Pulmonary artery endothelial cell (primary cell): ENCODE data around the gene SMIM24. TPM values are rescaled to one million over a fixed set of nuclear protein-coding genes. Genes with fewer than 3 reads are reported as not detected.

Experiments
- DNase-seq: peaks from one replicate; pipeline ENCODE4 v3.0.0-alpha.2; 2011; ENCODE audit warnings: low read depth, low spot score
- total RNA-seq: library from RNA; depleted of rRNA; stranded (reverse); fragments of >200 nt; gene quantifications from 2 replicates; pipeline ENCODE4 v1.2.3, GENCODE V29; 2014

Gene SMIM24
- total RNA-seq, 1 donor from 2014 or later = not detected

DNA sequence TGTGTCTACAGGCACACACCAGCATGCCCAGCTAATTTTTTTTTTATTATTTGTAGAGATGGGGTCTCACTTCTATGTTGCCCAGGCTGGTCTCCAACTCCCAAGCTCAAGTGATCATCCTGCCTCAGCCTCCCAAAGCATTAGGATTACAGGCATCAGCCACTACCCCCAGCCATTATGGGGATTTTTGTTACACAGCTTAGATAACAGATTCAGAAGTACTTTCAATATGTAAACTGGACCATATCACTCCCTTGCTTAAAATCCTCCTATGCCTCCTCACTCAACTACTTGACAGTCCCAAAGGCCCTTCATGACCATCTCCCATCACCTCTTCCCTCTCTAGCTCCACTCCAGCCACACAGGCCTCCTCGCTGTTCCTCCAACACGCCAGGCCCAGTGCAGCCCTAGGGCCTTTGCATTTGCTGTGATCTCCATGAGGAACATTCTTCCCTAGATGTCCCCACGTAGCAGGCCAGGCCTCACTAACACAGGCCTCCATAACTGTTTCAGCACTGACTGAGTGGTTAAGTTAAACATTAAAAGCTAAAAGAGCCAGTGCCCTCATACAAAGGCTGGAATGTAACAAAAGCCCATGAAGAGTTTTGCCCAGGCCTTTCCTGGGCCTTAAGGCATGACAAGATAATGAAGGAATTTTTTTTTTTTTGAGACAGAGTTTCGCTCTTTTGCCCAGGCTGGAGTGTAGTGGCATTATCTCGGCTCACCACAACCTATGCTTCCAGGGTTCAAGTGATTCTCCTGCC lies 17.6 kb upstream of the SMIM24 start:
- no peak for DNase-seq

DNA sequence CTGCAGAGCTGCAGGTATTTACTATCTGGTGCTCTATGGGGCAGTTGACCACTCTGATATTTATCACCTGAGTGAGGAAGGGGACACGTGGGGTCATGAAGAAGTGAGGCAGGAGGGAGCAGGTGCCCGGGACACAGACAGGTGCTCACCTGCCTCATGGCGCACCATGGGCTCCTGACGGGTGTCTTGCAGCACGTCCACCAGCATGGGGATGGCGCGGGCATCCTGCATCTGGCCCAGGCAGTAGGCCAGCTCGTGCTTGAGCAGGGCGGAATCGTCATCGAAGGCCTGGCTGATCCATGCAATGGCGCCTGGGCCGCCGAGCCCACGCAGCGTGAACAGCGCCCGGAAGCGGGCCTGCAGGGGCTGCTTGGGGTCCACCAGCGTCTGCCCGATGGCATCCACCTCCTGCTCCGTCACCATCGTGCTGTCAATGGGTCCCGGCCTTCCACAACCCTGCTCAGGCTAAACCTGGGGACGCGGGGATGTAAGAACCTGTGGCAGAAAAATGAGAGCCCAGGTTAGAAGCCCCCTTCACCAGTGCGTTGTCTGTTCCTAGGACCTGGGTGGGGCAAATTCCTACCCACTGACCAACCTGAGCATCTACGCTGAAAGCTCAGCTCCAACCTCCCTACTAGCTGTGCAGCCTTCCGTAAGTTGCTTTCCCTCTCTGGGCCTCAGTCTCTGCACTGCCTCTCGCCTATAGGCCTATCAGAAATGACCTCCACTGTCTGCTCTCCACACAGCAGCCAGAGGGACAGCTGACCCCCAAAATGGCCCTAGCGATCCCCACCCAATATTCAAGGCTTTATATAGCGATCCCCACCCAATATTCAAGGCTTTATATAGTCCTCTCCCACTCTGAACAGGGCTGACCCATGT lies 16.3 kb upstream of the SMIM24 start:
- DNase-seq = no peak

DNA sequence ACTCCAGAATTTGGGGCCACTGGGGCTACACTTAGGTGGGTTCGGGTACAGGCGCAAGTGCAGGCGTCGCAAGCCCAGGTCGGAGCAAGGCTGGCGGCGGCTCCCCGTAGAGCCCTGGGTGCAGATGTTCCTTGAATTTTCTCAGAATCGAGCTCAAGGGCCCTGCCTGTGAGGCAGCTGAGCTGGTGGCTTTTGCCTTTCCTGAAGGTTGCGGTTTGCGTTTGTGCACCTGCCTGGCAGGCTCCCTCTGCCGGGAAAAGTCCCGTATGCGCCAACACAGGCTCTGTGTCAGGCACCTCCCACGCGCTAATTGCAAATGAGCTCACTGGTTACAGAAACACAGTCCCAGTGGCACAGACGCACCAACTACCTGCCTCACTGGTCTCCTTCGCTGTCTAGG lies 14.2 kb upstream of the SMIM24 start:
- no peak for DNase-seq

DNA sequence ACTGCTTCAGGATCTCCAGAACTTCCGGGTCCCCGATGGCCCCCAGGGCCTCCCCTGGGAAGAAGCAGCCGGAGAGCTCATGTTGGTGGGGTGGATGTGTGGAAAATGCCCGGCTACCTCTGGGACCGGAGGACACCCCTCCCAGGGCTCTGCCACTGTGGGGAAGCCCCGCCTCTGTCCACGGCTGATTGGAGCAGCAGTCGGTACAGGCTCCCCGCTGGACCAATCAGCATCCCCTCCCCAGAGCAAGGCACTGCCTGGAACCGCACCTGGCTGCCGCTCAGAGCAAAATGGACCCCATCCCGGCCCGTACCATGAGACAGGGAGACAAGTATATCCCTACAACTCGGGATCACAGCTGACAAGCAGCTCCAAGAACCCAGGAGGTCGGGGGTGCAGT lies 13.7 kb upstream of the SMIM24 start:
- no peak for DNase-seq

DNA sequence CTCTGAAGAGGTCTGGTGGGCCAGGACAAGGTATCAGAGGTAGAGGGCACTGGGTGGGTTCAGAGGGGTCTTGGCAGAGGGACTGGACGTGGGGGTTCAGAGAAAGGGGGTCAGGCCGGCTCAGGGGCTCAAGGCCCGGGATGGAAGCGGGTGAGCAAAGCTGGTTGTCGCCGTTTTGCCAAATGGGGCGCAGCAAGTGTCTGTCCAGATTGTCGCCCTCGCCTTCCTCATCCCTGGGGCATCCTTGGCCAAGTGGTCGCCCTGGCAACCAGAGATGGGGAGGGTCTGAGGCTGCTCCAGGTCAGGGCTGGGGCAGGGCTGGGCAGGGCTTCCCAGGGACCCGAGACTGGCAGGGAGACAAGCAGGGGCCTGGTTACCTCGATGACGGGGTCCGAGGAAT lies 13.3 kb upstream of the SMIM24 start:
- DNase-seq = no peak

DNA sequence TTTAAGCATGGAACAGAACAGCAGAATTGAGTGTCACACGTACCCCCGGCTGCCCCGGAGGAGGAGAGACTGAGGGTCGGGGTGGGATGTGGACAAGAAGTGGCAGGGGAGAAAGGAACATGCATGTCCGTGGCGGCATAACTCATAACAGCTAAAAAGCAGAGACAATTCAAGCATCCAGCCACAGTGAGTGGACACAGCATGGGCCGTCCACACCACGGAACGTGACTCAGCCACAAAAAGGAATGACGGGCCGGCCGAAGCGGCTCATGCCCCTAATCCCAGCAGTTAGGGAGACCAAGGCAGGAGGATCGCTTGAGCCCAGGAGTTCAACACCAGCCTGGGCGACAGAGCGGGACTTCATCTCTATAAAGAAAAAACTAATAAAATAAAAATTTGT lies 12.6 kb upstream of the SMIM24 start:
- no peak for DNase-seq

DNA sequence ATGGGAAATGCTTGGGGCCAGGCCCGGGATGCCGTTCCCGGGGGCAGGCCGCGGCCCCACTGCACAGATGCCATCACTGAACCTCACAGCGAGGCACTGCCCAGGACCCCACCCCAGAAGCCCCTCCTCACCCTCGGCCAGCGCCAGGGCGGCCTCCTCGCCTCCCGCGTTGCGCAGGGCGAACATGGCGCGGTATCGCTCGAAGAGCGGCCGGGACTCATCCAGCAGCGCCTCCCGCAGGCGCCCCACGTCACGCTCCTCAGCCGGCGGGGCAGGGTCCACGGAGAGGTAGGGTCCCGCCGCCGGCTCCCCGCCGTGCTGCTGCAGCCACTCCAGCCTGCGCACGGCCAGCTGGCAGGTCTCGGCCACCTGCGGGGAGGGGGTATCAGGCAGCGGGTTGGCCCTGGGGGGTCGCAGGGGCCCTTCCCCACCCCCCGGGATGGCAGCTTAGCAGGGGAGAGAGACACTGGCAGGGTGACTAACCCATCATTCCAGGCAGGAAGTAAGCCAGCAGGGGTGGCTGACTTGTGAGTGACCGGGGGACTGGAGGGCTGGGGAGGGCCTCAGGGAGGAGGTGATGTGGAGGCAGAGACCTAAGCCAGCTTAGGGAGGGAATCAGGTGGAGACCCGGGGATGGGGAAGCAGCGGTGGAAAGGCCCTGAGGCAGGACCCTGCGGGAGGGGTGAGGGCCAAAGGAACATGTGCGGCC lies 12.0 kb upstream of the SMIM24 start:
- DNase-seq = no peak

DNA sequence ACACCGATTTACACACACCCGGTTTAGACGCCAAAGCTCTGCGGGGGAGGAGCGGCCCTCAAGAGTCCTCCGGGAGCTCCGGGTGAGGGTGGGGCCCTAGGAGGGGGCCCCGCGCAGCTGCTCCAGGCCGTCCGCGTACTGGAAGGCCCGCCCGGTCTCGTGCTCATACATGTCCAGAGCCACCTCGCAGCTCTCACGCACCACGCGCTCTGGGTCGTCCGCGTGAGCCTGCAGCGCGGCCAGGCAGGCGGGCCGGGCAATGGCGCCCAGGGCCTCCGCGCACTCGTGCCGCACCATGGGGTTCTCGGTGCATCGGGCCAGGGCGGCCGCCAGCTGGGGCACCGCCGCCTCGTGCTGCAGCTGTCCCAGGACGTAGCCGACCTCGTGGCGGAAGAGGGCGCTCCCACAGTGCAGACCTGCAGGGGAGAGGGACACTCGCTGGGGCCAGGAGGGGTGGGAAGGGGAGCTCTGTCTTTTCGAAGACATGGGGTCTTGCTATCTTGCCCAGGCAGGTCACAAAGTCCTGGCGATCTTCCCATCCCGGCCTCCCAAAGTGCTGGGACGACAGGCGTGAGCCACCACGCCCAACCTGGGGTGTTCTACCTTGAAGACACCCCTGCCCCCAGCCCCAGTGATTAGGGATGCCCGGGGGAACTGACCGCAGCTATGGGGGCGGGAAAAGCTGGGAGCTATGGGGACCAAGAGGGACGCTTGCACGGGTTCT lies 11.2 kb upstream of the SMIM24 start:
- DNase-seq = no peak

DNA sequence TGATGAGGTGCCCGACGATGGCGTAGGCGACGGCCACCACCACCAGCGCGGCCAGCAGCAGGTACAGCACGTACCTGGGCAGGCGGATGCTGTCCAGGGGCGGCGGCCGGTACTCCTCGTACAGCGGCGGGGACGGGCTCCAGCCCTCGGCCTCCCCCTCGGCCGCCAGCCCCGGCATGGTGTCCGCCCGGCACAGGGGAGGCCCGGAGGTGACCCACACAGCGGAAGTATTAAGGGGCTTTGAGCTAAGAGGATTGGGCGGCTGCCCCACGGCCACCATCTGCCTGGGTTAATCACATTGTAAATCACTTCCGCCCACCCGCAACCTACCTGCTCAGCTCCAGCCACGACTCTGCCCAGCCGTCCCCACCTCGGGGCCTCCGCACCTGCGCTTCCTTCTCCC lies 2.9 kb upstream of the SMIM24 start, which contains the start of gene SMIM44:
Gene SMIM44, minus strand, starts transcription at position 216 of the 403 bp plus-strand sequence. Its CDS starts 38 bp downstream, at position 178.
- no peak for DNase-seq

DNA sequence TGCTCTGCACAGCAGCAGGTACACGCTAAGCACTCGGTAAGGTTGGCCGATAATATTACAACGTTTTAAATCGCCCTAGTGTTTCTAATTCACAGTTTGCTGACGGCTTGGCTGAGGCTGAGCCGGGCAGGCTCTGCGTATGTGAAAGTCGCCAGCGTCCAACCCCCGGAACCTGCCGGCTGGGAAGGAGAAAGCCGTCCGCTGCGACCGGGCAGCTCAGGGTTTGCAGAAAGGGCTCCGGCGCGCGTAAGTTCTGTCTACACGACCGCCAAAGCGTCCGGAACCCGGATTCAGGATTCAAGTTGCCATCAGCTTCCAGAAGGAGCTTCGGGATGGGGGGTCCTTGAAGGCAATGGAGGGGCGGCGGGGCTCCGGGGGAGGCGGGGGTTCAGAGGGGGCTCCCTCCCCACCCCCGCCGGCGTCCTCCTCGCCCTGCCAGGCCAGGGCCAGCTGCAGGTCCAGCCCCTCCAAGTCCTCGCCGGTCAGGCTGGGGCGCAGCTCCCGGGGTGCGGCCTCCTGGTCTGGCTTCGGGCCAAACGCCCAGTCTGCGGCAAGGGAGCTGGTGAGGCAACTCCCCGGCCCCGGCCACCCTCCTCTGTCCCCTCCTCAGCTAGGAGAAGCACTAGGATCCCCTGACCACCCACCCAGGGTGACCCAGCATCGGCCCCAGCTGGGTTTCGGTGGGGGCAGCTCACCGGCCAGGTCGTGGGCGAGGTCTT lies 2.3 kb upstream of the SMIM24 start:
- DNase-seq = no peak

DNA sequence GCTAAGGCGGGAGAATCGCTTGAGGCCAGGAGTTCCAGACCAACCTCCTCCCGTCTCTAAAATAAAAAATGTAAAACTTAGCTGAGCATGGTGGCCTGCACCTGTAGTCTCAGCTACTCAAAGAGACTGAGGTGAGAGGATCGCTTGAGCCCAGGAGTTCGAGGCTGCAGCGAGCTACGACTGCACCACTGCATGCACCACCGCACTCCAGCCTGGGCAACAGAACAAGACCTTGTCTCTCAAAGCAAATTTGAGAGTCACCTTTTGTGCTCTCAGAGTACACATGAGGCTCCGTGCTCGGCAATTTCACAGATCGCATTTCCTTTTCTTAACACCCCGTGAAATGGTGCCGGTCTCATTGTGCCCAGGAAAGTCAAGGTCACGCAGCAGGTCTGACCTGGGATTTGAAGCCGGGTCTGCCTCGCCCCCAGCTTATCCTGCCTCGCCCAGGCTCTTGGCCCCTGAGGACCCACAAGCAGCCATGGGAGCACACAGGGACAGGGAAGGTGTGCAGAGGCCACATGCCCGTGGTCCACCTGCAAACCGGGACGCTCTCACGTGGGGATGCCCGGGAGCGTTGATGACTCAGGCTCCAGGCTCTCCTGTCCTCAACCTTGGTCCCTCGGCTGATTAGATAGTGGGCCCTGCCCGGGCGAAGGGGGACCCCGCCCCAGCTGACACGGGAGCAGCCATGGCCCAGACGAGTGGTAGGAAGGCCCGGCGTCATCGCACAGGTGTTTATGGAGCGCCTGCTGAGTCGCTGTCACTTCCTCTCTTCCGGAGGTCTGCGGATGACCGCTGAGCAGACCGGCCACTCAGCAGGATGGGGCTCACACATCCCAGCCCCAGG lies 1.1 kb upstream of the SMIM24 start:
- DNase-seq = no peak

DNA sequence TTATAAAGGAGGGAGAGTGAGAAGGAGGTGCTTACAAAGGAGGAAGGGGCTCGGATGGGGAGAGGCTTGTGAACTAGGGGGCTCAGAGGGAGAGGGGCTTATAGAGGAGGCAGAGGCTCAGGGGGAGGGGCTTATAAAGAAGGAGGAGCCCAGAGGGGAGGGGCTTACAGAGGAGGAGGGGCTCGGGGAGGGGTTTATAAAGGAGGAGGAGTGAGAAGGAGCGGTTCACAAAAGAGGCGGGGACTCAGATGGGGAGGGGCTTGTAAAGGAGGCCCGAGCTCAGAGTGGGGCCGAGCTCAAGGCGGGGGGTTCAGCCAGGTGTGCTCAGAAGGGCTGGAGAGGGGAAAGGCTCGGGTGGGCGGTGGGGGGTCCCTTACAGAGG lies 500 bp downstream of the SMIM24 start:
- DNase-seq = no peak

DNA sequence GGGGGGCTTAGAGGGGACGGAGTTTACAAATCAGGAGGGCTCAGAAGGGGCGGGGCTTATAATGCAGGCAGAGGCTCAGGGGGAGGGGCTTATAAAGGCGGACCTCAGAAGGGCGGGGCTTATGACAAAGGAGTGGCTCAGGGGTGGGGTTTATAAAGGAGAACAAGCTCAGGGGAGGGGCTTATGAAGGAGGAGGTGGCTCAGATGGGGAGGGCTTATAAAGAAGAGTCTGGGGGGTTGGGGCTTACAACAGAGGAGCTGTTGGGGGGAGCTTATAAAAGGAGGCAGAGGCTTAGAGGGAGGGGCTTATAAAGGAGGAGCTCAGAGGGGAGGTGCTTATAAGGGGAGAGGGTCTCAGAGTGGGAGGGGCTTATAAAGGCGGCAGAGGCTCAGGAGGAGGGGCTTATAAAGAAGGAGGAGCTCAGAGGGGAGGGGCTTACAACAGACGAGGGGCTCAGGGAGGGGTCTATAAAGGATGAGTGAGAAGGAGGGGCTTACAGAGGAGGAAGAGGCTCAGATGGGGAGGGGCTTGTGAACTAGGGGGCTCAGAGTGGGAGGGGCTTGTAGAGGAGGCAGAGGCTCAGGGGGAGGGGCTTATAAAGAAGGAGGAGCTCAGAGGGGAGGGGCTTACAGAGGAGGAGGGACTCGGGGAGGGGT lies 1.0 kb downstream of the SMIM24 start:
- DNase-seq = no peak

DNA sequence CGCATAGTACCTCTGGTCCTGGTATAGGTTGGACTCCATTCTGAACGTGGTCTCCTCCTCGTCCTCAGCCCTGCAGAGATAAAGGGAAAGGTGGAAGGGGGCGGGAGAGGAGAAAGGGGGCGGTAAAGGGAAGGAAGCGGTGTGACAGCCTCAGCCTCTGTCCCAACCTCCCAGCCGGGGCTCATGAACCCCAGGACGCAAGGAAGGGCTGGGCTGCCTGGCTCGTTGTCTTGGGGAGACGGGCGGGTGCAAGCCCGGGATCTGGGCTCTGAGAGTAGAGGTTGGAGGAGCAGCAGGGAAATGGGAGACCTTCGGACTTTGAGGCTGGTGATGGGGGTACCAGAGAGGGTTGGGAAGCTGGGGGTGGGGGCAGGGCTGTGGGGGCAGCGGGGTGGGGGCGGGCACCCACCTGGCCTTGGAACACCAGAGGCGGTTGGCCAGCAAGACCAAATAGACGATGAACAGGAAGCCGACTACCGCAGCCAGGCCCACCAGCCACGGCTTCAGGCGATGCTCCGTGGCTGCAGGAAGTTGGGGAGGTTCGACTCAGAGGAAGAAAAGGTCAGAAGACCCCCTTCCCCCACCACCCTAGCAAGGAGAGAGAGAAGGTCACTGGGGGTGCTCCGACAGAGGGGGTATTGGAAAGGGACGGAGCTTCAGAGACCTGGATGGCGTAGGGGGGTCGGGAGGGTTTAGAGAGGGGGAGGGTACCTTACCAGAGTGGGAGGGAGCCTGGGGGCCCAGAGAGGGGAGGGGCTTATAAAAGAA lies 1.7 kb downstream of the SMIM24 start:
- no peak for DNase-seq

DNA sequence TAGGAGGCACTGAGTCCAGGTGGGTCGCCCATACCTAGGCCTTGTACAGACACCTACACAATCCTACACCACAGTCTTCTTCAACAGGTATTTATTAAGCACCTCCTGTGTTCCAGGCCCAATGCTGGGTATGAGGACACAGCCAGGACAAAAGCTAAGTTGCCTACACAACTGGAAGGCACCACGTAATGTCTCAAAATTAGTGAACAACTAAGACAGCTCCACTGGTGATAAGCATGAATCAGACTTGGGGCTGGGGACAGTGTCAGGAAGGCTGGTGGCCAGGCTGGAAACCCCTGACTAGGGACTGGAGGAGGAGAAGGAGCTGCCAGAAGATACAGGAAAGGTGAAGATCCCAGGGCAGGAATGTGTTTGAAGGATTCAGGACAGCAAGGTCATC lies 2.4 kb downstream of the SMIM24 start:
- no peak for DNase-seq

DNA sequence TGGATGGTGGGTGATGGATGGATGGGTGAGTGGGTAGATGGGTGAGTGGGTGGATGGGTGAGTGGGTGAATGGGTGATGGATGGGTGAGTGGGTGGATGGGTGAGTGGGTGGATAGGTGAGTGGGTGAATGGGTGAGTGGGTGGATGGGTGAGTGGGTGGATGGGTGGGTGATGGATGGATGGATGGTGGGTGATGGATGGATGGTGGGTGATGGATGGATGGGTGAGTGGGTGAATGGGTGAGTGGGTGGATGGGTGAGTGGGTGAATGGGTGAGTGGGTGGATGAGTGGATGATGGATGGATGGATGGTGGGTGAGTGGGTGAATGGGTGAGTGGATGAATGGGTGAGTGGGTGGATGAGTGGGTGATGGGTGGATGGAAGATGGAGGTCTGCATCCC lies 2.8 kb downstream of the SMIM24 start:
- DNase-seq = no peak

DNA sequence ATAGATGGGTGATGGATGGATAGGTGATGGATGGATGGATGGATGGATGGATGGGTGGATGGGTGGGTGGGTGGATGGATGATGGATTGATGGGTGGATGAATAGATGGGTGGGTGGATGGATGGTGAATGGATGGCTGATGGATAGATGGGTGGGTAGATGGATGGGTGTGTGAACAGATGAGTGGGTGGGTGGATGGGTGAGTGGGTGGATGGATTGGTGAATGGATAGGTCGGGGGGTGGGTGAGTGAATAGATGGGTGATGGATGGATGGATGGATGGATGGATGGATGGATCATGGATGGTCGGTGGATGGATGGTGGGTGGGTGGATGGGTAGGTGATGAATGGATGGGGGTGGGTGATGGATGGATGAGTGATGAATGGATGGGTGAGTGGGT lies 3.5 kb downstream of the SMIM24 start:
- DNase-seq = no peak

DNA sequence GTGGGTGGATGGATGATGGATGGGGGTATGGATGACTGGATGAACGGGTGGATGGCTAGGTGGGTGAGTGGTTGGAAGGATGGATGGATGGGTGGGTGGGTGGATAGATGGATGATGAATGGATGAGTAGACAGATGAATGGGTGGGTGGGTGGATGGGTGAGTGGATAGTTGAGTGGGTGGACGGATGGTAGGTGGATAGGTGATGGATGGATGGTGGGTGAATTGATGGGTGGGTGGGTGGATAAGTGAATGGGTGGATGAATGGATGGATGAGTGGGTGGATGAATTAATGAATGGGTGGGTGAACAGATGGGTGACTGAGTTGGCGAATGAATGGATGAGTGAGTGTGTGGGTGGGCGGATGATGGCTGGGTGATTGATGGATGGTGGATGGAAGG lies 4.9 kb downstream of the SMIM24 start:
- DNase-seq = no peak

DNA sequence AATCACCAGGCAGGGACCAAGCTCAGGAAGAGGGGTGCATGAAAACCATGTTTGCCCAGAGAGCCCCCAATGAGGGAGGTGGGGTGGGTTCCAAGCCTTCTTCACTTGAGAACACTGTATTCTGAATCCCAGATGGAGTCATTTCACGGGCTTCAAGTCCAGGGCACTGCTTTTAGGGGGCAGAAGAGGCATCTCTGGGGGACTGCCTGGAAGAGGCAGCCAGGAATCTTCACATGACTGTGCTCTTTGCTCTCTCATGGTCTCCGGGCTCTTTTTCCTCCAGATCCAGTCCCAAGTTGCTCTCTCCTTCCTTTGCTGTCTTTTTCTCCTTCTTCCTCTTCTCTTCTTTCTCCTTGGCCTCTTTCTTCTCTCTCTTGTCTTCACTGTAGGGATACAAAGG lies 5.7 kb downstream of the SMIM24 start:
- no peak for DNase-seq
